Measurements from ENCODE around the gene SLC38A2.
"Not testable (repeated sequence)": the region's sequence is repeated elsewhere in the genome, so short reads cannot be mapped to it uniquely, and the experiment has no call there.

Gene SLC38A2

DNA sequence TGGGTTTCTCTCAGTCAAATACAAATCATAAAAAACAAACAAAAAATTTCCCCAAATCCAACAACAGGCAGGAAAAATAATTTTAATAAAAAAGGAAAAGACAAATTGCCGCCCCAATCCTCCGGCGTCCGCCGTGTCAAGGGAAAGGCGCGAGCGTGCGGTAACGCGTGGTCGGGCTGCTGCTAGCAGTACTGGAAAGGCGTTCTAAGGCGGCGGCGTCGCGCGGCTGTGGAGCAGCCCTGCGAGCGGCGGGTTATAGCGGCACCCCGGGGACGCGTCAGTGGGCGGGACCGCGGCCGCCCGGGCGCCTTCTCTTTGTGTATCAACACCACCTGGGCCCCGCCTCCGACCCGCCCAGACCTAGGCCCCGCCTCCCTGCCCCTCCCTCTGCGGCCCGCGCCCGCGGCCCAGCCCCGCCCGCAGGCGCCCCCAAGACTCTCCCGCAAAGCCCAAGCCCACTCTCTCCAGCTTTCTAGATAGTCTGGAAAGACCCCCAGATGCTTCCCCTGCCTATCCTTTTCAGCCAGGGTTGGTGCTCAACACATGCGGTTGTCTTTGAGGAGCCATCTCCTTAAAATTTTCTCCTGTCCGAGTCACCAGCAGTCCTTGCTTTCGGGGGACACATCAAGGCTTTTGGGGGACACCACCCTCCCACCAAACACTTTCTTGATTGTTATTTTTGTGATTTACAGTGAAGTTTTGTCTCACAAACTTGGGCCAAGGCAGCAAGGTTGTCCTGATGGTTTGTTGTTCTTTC, at the start of gene SLC38A2:
Gene SLC38A2 (minus strand): TSS at position 230 of the 757 bp plus-strand sequence. CDS start 1,480 bp downstream, outside the sequence.
- peak; percentile 77 for DNase-seq

DNA sequence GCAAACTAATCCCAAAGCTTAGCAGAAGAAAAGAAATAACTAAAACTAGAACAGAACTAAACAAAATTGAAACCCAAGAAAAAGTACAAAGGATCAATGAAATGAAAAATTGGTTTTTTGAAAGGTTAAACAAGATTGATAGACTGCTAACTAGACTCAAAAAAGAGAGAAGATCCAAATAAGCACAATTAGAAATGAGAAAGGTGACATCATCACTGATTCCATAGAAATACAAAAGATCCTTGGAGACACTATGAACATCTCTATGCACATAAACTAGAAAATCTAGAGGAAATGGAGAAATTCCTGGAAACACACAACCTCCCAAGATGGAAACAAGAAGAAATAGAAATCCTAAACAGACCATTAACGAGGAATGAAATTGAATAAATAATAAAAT, 47.1 kb upstream of the SLC38A2 start:
- no peak for DNase-seq

DNA sequence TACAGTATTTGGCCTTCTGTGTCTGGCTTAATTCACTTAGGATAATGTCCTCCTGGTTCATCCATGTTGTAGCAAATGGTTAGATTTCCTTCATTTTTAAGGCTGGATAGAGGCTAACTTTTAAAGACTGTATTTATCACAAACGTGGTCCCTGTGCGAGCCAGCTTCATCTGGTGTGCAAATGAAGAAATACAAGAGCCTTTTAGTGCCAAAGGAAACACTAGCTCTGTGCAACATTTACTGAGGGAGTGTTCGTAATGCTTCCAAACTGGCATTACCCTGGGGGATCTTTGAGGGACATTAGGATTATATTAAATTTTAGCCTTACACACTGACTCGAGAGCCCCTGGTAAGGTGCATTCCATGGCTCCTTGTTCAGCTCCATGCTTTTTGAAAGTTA, 43.0 kb upstream of the SLC38A2 start:
- no peak for DNase-seq

DNA sequence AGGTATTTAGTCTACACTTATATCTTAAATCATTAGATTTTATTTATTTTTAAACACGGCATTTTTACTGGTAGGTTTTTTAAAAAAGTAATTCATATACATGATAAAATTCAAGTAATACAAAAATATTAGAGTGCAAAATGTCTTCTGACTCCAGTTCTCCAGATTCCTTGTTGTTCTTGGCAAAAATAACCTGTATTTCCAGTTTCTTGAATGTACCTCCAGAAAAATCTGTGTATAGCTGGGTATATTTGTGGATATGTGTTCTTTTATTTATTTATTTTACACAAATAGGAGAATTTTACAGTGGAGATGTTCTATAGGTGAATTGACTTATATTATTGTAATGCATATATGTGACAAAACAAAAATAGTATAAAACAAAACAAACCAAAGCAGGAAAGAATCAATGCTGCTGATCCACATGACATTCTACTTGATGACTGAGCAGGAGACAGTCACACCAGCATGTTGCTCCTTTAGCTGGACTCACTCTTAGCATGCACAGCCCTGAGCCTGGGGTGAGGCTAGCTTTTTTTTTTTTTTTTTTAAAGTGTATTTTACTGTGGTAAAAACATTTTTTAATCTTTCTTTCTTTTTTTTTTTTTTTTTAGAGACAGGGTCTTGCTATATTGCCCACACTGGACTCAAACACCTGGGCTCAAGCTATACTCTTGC, 42.2 kb upstream of the SLC38A2 start:
- no peak for DNase-seq

DNA sequence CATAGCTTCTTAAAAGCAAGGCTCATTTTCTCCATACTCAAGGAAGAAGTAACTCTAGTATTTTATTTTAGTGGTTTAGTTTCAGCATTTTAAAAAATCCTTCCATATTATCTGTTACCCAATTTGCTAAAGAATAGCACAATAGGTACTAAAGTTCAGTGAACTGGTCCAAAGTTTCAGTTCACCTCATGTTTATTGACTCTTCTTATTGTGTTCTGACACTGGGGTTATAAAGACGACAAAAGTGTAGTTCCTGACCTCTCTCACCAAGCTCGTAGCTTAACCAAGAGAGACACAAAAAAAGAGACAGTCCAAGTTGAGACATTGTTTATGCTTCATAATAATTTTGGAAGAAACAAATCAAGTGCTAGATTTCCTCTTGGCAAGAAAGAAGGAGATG, 40.8 kb upstream of the SLC38A2 start:
- no peak for DNase-seq

DNA sequence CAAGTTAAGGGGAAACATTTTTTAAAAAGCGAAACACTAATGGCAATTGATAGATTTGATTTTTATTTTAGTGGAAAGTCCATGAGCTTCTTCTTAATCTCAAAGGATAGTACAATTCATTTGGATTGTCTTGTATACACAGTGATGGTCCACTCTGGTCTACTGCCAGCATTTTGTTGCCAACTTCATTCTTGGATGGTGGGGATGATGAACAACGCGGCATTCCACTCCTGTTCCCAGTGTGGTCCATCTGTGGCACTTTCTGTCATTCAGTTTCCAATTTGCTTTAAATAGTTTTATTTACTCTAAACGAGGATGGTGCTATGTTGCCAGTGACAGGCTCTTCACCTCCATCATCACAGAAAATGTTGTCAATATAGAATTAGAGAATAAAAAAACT, 40.3 kb upstream of the SLC38A2 start:
- no peak for DNase-seq

DNA sequence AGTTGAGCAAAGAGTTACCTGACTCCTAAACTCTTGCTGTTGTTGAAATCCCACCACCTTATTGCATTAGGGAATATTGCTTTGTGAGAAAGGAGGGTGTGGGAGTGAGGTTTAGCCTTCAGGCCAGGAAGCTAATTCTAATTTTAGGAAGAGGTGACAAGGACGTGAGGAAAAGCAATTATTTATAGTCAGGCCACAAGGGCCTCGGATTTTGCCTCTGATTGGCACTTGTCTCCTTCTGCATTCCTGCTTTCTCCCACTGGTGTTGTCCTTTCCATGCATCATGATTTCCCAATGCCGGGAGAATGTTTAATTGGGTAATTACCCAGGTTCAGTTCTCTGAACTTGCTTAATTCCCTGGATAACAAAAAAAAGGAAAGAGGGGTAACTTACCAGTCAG, 37.9 kb upstream of the SLC38A2 start:
- no peak for DNase-seq

DNA sequence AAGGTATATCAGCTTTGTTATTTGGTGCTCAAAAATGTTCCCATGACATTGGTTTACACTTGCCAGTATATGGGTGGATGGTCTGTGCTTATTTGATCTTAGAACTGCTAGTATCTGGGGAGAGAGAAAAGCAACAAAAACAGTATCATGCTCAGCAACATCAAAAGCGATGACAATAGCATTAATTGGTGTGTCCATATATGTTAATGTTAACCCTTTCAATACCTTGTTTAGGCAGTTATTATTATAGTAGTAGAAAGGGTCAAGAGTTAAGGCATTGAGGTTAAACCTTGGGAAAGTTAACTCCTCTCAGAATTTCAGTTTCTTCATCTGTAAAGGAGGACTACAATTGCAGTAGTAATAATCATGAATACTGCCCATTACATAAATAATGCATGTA, 37.4 kb upstream of the SLC38A2 start:
- DNase-seq: no peak

DNA sequence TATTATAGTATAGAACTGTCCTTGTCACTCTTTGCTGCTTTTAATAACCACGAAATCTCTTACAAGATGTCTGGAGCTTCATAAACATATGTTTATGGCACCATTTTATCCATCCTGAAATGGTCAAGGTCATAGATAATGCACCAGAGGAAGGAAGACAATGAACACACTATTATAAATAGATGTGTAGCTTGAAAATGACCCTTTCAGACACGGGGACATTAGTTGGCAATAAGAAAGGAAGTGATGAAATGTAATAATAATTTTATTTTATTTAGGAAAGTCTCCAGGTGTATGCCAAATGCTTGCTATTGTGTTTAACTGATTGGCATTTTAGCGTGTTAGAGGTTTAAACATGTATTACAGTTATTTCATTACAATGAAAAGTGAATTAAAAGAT, 36.8 kb upstream of the SLC38A2 start:
- DNase-seq: no peak

DNA sequence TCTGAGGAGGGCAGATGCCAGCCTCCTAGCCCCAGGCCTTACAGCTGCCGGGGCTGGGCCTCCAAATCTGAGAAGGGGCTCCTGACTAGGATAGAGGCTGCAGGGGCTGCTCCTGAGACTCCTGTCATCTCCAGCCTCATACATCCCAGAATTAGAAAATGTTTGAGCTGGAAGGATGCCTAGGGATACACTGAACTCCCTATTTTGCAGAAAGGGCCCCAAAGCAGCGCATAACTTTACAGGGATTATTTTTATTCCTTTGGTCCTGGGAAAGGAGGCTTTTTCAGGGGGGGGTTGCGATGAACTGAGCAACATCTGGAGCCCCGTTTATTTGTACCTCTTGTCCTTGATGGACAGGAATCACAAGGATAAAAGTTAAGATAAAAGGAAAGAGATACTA, 35.9 kb upstream of the SLC38A2 start:
- no peak for DNase-seq

DNA sequence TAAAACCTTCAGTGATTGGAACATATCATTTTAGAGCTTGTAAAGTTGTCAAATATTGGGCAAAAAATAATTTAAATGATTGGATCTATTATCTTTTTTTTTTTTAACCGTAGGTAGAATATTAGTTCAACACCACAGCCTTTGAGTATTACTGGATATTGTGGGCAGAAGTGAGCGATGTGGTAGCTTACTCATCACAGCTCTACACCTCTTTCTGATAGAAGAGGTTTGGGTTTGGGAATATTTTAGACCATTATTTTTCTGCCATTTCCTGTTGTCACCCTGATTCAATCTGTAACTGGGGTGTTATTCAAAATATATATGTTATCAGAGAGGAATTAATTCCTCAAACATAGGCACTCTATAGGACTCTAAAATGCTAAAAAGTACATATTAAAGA, 34.8 kb upstream of the SLC38A2 start:
- no peak for DNase-seq

DNA sequence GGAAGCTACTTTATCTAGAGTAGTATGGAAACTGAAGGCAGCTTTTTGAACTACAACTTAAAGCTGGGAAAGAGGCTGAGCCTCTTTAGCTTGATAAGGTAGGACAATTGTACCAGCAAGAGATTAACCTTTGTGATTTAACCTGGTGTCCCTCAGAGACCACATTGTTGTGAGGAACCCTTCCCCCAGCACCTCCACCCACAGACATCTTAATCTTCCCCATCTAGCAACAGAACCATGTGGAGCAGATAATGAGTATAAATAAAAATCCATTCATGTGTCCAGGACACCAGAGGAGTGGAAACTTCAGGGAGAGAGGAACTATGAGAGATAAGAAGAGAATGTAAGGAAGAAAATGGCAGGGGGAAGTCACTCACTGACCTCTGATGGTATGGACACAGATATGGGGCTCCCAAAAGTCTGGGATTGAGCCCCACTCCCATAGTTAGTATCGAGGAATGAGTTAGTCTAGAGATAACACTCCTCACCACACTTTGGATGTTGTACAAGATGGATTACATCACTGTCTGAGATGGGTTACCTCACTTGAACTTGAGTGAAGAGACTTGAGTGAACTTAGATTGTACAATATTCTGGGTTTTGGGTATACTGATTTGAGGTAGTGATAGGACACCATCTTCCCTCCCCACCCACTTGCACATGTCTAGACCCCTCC, 33.9 kb upstream of the SLC38A2 start:
- no peak for DNase-seq

DNA sequence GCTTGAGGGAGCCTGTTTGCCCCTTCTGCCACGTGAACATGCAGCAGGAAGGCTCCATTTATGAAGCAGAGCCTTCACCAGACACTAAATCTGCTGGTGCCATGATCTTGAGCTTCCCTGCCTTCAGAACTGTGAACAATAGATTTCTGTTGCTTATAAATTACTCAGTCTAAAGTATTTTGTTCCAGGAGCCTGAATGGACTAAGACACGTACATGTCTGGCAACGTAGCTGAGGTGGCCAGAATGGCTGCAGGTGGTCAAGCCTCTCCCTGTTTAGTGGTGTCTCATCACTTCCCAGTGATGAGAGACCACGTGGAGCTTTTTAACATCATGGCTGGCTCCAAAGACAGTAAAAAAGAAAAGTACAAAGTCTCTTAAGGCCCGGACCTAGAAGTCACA, 32.2 kb upstream of the SLC38A2 start:
- no peak for DNase-seq

DNA sequence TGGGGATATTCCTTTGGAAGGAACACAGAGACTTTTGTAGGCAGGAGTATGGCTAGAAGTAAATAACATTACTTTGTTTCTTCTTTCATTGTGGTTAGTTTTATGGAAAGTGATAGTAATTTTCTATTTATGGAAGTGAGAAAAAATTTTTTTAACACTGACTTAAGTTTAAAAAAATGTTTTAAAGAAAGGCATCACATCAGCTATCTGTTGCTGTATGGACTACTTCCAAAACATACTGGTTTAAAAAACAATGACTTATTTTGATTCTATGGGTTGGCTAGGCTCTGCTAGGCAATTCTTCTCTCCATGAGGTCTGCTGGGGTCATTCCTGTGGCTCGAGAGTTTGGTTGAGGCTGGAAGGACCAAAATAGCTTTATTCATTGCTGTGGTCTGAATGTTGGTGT, 31.7 kb upstream of the SLC38A2 start:
- no peak for DNase-seq

DNA sequence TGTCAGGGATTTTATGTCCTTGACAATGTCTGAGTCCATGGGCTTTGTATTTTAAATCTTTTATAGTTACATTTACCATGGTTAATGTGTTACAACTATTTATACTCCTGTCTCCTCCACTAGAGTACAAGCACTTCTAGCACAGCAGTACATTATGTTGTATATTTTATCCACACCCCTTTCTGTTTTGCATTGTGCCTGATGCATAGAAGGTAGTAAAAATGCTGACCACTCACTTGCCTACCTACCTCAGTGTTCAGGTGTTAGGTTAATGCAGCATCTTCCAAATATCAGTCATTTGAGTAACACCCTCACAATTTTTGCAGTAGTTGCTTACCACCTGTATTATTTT, 31.1 kb upstream of the SLC38A2 start:
- no peak for DNase-seq

DNA sequence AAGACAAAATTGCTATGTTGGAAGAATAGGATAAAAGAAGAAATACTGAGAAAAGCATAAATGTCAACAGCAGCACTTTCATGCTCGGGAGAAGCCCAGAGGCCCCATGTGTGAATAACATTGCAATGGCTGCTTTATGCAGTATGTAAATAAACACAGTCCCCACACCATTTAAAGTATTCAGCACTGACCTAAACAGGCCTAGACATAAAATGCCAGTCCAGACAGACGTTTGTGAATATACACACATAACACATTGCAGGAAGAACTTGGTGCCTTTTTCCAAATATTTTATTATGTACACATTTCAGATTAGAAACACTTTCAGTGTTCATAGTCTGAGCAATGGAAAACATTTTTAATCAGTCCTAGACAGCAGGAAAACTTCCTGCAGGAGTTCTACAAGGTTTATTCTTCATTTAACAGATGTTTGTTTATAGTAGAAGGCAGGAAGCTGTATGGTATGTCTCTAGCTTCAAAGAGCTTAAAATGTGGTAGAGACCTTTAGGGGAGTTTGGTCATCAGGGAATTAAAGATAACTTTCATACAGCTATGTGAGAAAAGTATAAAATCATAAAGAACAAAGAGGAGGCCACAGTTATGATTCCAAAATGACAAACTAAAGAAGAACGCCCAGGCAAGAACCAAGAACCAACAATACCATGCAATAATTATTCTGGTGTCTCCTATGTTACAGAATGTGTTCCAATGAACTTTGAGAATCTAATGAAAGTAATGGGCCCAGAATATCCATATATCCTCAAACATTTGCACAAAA, 30.6 kb upstream of the SLC38A2 start:
- no peak for DNase-seq

DNA sequence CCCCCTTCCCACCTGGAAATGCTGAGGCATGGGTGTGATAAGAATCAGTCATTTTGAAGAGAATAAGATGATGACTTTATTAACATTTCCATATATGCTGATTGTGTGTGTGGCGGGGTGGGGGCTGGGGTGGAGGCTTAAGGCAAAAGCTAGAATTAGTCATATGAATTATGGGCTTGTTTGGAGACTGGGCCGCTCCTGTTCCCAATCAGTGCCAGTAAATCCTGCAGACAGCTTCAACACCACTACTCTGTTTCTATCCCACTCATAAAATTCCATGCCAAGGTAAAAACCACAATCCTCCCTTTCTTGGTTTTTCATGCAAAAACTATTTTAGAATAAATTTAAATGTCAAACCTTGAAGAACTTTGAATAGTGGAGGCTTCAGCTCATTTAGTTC, 29.9 kb upstream of the SLC38A2 start:
- DNase-seq: no peak

DNA sequence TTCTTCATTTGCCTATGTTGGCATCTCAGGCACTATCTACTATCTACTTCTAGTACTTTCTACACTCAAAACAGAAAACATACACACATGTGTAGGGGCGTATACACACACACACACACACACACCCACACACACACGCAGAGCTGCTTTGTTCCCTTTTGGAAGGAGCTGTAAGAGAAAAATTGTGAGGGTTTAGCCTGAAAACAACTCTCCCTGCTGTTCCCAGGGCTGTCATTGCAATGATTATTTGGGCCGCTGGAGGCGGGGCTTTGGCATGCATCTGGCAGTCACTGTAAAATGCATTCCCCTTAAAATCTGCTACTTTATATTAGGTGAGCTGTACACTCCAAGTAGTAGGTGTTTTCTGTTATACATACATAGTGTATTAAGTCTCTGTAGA, 29.1 kb upstream of the SLC38A2 start:
- no peak for DNase-seq

DNA sequence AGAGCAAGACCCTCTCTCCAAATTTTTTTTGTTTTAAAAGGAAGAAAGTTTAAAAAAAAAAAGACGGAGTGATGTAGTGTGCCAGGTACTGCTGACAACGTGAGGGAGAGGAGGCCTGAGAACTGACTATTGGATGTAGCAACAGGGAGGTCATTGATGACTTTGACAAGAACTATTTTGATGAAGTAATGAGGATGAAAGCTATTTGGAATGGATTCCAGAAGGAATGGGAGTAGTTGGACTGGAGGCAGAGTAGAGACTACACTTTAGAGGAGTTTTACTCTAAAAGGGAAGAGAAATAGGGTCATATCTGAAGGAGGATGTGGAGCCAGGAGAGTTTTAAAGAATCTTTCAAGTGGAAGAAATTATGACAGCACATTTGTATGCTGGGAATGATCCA, 27.8 kb upstream of the SLC38A2 start:
- no peak for DNase-seq

DNA sequence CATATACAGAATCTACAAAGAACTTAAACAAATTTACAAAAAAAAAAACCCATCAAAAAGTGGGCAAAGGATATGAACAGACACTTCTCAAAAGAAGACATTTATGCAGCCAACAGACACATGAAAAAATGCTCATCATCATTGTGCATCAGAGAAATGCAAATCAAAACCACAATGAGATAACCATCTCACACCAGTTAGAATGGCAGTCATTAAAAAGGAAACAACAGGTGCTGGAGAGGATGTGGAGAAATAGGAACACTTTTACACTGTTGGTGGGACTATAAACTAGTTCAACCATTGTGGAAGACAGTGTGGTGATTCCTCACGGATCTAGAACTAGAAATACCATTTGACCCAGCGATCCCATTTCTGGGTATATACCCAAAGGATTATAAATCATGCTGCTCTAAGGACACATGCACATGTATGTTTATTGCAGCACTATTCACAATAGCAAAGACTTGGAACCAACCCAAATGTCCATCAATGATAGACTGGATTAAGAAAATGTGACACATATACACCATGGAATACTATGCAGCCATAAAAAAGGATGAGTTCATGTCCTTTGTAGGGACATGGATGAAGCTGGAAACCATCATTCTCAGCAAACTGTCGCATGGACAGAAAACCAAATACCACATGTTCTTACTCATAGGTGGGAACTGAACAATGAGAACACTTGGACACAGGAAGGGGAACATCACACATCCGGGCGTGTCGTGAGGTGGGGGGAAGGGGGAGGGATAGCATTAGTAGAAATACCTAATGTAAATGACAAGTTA, 27.1 kb upstream of the SLC38A2 start:
- DNase-seq: not testable (repeated sequence)

DNA sequence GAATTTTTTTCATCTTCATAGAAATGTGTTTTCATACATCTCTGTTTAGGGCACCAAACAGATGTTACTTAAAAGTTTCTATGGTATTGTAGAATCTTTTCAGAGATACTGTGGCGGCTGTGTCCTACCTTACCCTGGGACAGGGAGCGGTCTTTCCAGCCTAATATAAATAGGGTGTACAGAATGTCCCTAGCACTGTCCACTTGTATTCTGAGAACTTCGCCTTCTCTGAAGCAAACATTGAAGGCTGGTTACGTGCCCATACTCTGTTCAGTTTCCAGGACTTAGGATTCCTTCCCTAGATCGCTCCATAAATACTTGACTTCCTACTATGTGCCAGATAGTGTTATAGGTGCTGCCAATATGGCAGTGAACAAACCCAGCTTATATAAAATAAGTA, 24.3 kb upstream of the SLC38A2 start:
- no peak for DNase-seq

DNA sequence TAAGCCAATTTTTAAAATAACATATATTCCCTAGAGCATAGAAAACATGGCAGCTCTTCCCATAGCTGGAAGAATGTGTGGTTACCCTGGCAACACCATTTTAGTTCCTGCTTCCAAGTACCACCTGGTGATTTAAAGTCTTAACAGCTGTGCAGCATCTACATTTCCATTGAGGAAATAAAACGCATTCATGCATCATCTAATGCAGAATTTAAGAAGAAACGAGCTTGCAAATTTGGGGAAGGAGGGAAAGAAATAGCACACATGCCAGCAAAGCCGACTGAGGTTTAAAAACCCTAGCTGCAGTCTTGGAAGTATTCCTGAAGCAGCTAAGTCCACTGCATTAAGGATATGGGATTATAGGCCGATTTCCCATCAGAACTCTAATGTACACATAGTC, 22.8 kb upstream of the SLC38A2 start:
- DNase-seq: no peak

DNA sequence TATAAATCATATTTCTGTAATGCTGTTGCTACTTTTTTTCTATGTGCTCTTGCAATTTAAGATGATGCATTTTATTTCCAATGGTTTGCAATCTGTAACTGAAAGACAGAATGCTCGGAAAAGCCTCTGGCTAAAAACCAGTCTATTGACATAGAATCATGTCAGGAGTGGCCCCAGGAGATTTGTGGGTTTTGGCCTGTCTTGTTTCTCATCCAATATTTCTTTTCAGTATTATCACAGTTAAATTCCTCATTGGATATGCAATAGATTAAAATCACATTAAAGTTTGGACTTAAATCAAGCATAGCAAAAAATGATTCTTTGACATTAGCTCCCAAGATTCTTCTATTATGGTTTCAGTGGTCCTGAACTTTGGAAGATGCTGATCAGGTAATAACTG, 19.1 kb upstream of the SLC38A2 start:
- no peak for DNase-seq
